B cell (primary cell): Measurements from ENCODE around the gene SPTB. TPM values are rescaled to one million over a fixed set of nuclear protein-coding genes. Genes with fewer than 3 reads are reported as not detected.

Experiments used
- ATAC-seq: fragments of 200-7000 bp; cut with Tn5 transposase; one replicate; pipeline ENCODE4 v1.10.0; 2021; ENCODE audit warnings: low read depth, mild to moderate bottlenecking, moderate number of reproducible peaks, moderate library complexity
- CTCF ChIA-PET: fragments of 350-600 bp; sonication (Branson Sonifier 250); formaldehyde crosslinking; loops from one replicate; lab custom pipeline; 2021; ENCODE audit warnings: antibody characterized with exemption, inconsistent platforms; lab: Charles Lee
- POLR2A ChIA-PET: fragments of 350-600 bp; sonication (Branson Sonifier 250); formaldehyde crosslinking; loops from one replicate; lab custom pipeline; 2021; ENCODE audit warnings: antibody characterized with exemption; lab: Charles Lee
- DNase-seq: peaks from one replicate; pipeline ENCODE4 v3.0.0; 2013
- H2AFZ ChIP-seq: 2 replicates; pipeline ENCODE4 v1.6.1; 2012; ENCODE audit warnings: mild to moderate bottlenecking, low read depth, low read length; ENCODE audit not compliant: insufficient read depth, poor library complexity, severe bottlenecking
- H3K27ac ChIP-seq, 2 donors: 1 replicate in 1 of 2; 2 replicates in 1 of 2; pipeline ENCODE4 v1.5.1; 2012 to 2013; ENCODE audit warnings: low read length in 2 of 2, mild to moderate bottlenecking in 2 of 2, moderate library complexity in 1 of 2
- H3K27me3 ChIP-seq, 4 experiments: fragments of 200-600 bp in 1 of 4; sonication (generic) in 1 of 4; replicated peaks in 1 of 4; 1 replicate in 2 of 4; 2 replicates in 2 of 4; pipeline versions ENCODE4 v1.6.1 to v1.7.0; 2013 to 2016; ENCODE audit warnings: low read length in 3 of 4, mild to moderate bottlenecking in 2 of 4, mixed read lengths in 1 of 4, moderate library complexity in 1 of 4; ENCODE audit not compliant: insufficient read depth in 4 of 4, control insufficient read depth in 3 of 4; ENCODE audit errors: control extremely low read depth in 1 of 4
- H3K36me3 ChIP-seq, 2 experiments: replicated peaks in 1 of 2; 1 replicate in 1 of 2; 2 replicates in 1 of 2; pipeline versions ENCODE4 v1.6.1 to v1.7.1; 2013; ENCODE audit warnings: low read length in 1 of 2; ENCODE audit not compliant: insufficient read depth in 2 of 2, control insufficient read depth in 1 of 2; ENCODE audit errors: control extremely low read depth in 1 of 2, extremely low read depth in 1 of 2
- H3K4me1 ChIP-seq, 2 donors: fragments of 200-600 bp in 1 of 2; sonication (generic) in 1 of 2; 1 replicate in 1 of 2; 2 replicates in 1 of 2; pipeline versions ENCODE4 v1.5.1 to v1.6.1; 2013 to 2017; ENCODE audit warnings: low read length in 2 of 2; ENCODE audit not compliant: control insufficient read depth in 2 of 2, insufficient read depth in 2 of 2
- H3K4me2 ChIP-seq: replicated peaks from 2 replicates; pipeline ENCODE3; 2012; ENCODE audit warnings: mild to moderate bottlenecking, low read depth, low read length; ENCODE audit not compliant: poor library complexity, severe bottlenecking
- H3K4me3 ChIP-seq, 5 experiments: fragments of 200-600 bp in 1 of 5; sonication (generic) in 1 of 5; 1 replicate in 3 of 5; 2 replicates in 2 of 5; pipeline versions ENCODE4 v1.5.1 to v1.7.0; 2011 to 2016; ENCODE audit warnings: low read length in 4 of 5, mild to moderate bottlenecking in 4 of 5, low read depth in 2 of 5, control low read depth in 1 of 5, moderate library complexity in 1 of 5; ENCODE audit not compliant: insufficient read depth in 1 of 5; ENCODE audit errors: control extremely low read depth in 1 of 5, extremely low read depth in 1 of 5
- H3K79me2 ChIP-seq: fragments of 200-600 bp; sonication (generic); one replicate; pipeline ENCODE4 v1.6.0; 2016; ENCODE audit warnings: low read length; ENCODE audit not compliant: control insufficient read depth, insufficient read depth
- H3K9ac ChIP-seq: fragments of 200-600 bp; sonication (generic); 2 replicates; pipeline ENCODE4 v1.6.1; 2017; ENCODE audit warnings: mild to moderate bottlenecking, low read length, moderate library complexity
- H3K9me3 ChIP-seq, 3 donors: one replicate each; pipeline versions ENCODE4 v1.6.1 to v1.7.1; 2013; ENCODE audit warnings: low read length in 2 of 3; ENCODE audit not compliant: control insufficient read depth in 2 of 3, insufficient read depth in 1 of 3; ENCODE audit errors: control extremely low read depth in 1 of 3
- H4K20me1 ChIP-seq: 2 replicates; pipeline ENCODE4 v1.6.0; 2012; ENCODE audit warnings: mild to moderate bottlenecking, low read length; ENCODE audit not compliant: insufficient read depth, control insufficient read depth, poor library complexity, severe bottlenecking
- H3K27ac Mint-ChIP-seq: one replicate; pipeline ENCODE4 v1.8.0; 2021; ENCODE audit warnings: mixed read lengths
- H3K27me3 Mint-ChIP-seq: one replicate; pipeline ENCODE4 v1.8.0; 2021; ENCODE audit warnings: mixed read lengths
- H3K4me1 Mint-ChIP-seq: one replicate; pipeline ENCODE4 v1.8.0; 2021; ENCODE audit warnings: mixed read lengths
- H3K4me3 Mint-ChIP-seq: one replicate; pipeline ENCODE4 v1.8.0; 2021; ENCODE audit warnings: mixed read lengths
- H3K9me3 Mint-ChIP-seq: one replicate; pipeline ENCODE4 v1.8.0; 2022; ENCODE audit warnings: mixed read lengths; ENCODE audit not compliant: insufficient read depth
- CTCF ChIP-seq: fragments of 200-600 bp; IDR thresholded peaks from one replicate; pipeline ENCODE4 v1.8.0; 2022; ENCODE audit warnings: antibody characterized with exemption, mild to moderate bottlenecking
- EZH2 ChIP-seq: IDR thresholded peaks from 2 replicates; pipeline ENCODE4 v1.6.1; 2012; ENCODE audit warnings: borderline replicate concordance, low read depth, mild to moderate bottlenecking, moderate library complexity, low read length; ENCODE audit not compliant: insufficient read depth, poor library complexity, severe bottlenecking
- WGBS: methylation state at CpG from one replicate; pipeline ENCODE4 v1.1.5; 2013; ENCODE audit warnings: missing lambda C conversion rate; ENCODE audit not compliant: insufficient coverage; 5-methylcytosine and 5-hydroxymethylcytosine counted together
- intact Hi-C: fragments of 100-400 bp; cut with micrococcal nuclease; formaldehyde crosslinking; loops from one replicate; pipeline ENCODE4 v1.10.0; 2022
- polyA plus RNA-seq: library from polyadenylated mRNA; depleted of rRNA; stranded (reverse); fragments of >200 nt; gene quantifications from 2 replicates; pipeline ENCODE4 v1.2.3, GENCODE V29; 2012
- total RNA-seq, 2 donors: library from RNA; stranded (reverse); fragments of 120-200 nt in 1 of 2; gene quantifications; 1 replicate in 1 of 2; 2 replicates in 1 of 2; pipeline versions ENCODE4 v1.2.3 to v1.2.4, GENCODE V29; 2013 to 2022

SPTB gene
- total and polyA plus RNA-seq, 2 donors (not counting 1 experiment from before 2014, with no cell fraction given), result 0.12 TPM; not detected in 1

DNA sequence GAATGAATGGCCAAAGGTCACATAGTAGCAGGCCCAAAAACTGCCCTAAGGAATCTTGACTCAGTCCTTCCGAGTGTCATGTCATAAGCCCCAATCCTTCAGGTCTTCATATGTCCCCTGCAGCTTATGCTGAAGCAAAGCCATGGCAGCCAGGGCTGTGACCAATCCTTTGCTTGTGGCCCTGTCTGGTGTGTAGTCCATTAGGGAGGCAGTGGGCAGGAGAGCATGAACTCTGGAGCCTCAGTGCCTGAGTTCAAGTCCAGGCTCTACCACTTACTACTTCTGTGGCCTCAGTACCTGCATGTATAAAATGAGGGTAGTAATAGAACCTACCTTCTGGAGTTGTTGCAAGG, 155.2 kb downstream of the SPTB start:
- H3K36me3 ChIP-seq, result no peaks in the 10 kb centered on the region
- no peaks in the 10 kb centered on the region for H3K9me3 ChIP-seq
- H3K4me3 ChIP-seq, result no peak overlapping the region
- peaks cover 0 to 3% (median 0%) of the 10 kb centered on the region in 4 experiments for H3K27me3 ChIP-seq
- no peak overlapping the region for H3K27ac ChIP-seq
- no peak overlapping the region for H3K9ac ChIP-seq
- peaks cover 18% of the 10 kb centered on the region for H3K27me3 Mint-ChIP-seq
- CTCF ChIA-PET, result no interaction called here
- H2AFZ ChIP-seq, result no peak overlapping the region
- ATAC-seq (no peak), DNase-seq (no peak)
- H3K4me3 Mint-ChIP-seq, result no peak overlapping the region
- no peak overlapping the region for H3K4me2 ChIP-seq
- intact Hi-C loops, result no loop called here
- 100% methylated on average over 1 of the region's 1 CpG for WGBS
- no peaks in the 10 kb centered on the region for H3K9me3 Mint-ChIP-seq
- H3K4me1 ChIP-seq, result no peaks in the 10 kb centered on the region
- H3K4me1 Mint-ChIP-seq, result no peaks in the 10 kb centered on the region
- TF ChIP-seq EZH2, result no peak
- TF ChIP-seq CTCF, result no peak
- no peak overlapping the region for H3K27ac Mint-ChIP-seq
- no peaks in the 10 kb centered on the region for H3K79me2 ChIP-seq
- H4K20me1 ChIP-seq, result no peaks in the 10 kb centered on the region
- POLR2A ChIA-PET, result no interaction called here

GRCh38 chr14:64723691-64724577, 155.8 kb downstream of the SPTB start:
- Mint-ChIP-seq H3K9me3 (no peaks in the 10 kb centered on the region), H3K4me1 (no peaks in the 10 kb centered on the region), H3K4me3 (no peak overlapping the region), H3K27ac (no peak overlapping the region), H3K27me3 (peaks cover 19% of the 10 kb centered on the region)
- H3K4me1 ChIP-seq, result no peaks in the 10 kb centered on the region
- no peaks in the 10 kb centered on the region for H3K79me2 ChIP-seq
- H3K27ac ChIP-seq, result no peak overlapping the region
- no peak overlapping the region for H3K4me3 ChIP-seq
- DNase-seq (no peak), ATAC-seq (no peak)
- no peak overlapping the region for H3K4me2 ChIP-seq
- H4K20me1 ChIP-seq, result no peaks in the 10 kb centered on the region
- CTCF ChIA-PET, result no interaction called here
- 94% methylated on average over 9 of the region's 15 CpGs for WGBS
- H3K9ac ChIP-seq, result no peak overlapping the region
- no peak for TF ChIP-seq EZH2
- TF ChIP-seq CTCF, result no peak
- H2AFZ ChIP-seq, result no peak overlapping the region
- no peaks in the 10 kb centered on the region for H3K9me3 ChIP-seq
- H3K27me3 ChIP-seq, result peaks cover 0 to 3% (median 0%) of the 10 kb centered on the region in 4 experiments
- H3K36me3 ChIP-seq, result no peaks in the 10 kb centered on the region
- intact Hi-C loops, result no loop called here
- POLR2A ChIA-PET, result no interaction called here
